ENCODE measurements around the gene PAXX.

PAXX gene

GRCh38 chr9:136953771-136954269, 38.4 kb upstream of the PAXX start:
- DNase-seq, result no peak

- no peak for DNase-seq
Observed at GRCh38 chr9:136954270-136955083, 37.7 kb upstream of the PAXX start.

- DNase-seq, result no peak
Observed at GRCh38 chr9:136955202-136955942, 36.9 kb upstream of the PAXX start.

- no peak for DNase-seq
Observed at GRCh38 chr9:136955943-136956335, 36.3 kb upstream of the PAXX start.

GRCh38 chr9:136956604-136957003, 35.6 kb upstream of the PAXX start:
- DNase-seq, result no peak

- DNase-seq, result no peak
Observed at GRCh38 chr9:136957461-136957860, 34.8 kb upstream of the PAXX start.

GRCh38 chr9:136957901-136958300, 34.3 kb upstream of the PAXX start:
- no peak for DNase-seq

GRCh38 chr9:136958473-136958872, 33.7 kb upstream of the PAXX start:
- DNase-seq, result no peak

GRCh38 chr9:136958898-136959850, 33.0 kb upstream of the PAXX start:
- DNase-seq, result no peak

- no peak for DNase-seq
Observed at GRCh38 chr9:136960212-136960937, 31.8 kb upstream of the PAXX start.

- DNase-seq, result no peak
Observed at GRCh38 chr9:136960938-136961275, 31.3 kb upstream of the PAXX start.

GRCh38 chr9:136961279-136962065, 30.8 kb upstream of the PAXX start:
- no peak for DNase-seq

GRCh38 chr9:136962163-136962562, 30.1 kb upstream of the PAXX start:
- no peak for DNase-seq

GRCh38 chr9:136962701-136963248, 29.4 kb upstream of the PAXX start:
- DNase-seq, result no peak

GRCh38 chr9:136963341-136963740, 28.9 kb upstream of the PAXX start:
- no peak for DNase-seq

GRCh38 chr9:136963751-136964150, 28.5 kb upstream of the PAXX start:
- DNase-seq, result no peak

- no peak for DNase-seq
Observed at GRCh38 chr9:136964171-136964689, 28.0 kb upstream of the PAXX start.

GRCh38 chr9:136964833-136965422, 27.3 kb upstream of the PAXX start:
- DNase-seq, result no peak

GRCh38 chr9:136965771-136966484, 26.3 kb upstream of the PAXX start:
- DNase-seq, result no peak
